HG03571 (cell line): ENCODE data around the gene SNX24.
A peak's percentile ranks its signal among the peaks of the same experiment; 100 is the strongest.
"Not testable (repeated sequence)": the region's sequence is repeated elsewhere in the genome, so short reads cannot be mapped to it uniquely, and the experiment has no call there.

Source experiments
- ATAC-seq: cut with Tn5 transposase; IDR thresholded peaks from one replicate; pipeline ENCODE4 v1.9.1; 2021; ENCODE audit not compliant: unreplicated experiment

The SNX24 gene

GRCh38 chr5:122870219-122870856 lies 24.9 kb downstream of the SNX24 start:
- ATAC-seq = no peak

DNA sequence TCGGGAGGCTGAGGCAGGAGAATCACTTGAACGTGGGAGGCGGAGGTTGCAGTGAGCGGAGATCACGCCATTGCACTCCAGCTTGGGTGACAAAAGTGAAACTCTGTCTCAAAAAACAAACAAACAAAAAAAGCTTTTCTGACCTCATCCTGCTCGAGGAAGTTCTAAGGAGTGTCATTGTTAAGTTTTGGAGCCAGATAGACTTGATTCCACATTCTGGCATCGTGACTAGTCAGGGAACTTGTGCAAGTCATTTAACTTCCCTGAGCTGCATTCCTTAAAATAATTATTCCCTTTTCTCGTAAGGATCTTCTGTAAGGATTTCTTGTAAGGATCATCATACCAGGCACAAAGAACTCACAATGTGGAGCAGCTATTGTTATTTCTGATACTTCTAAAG lies 26.2 kb downstream of the SNX24 start:
- no peak for ATAC-seq

- no peak for ATAC-seq
Observed at GRCh38 chr5:122874179-122874875, 28.9 kb downstream of the SNX24 start.

GRCh38 chr5:122877518-122877917 lies 32.1 kb downstream of the SNX24 start:
- ATAC-seq = peak; percentile 65

DNA sequence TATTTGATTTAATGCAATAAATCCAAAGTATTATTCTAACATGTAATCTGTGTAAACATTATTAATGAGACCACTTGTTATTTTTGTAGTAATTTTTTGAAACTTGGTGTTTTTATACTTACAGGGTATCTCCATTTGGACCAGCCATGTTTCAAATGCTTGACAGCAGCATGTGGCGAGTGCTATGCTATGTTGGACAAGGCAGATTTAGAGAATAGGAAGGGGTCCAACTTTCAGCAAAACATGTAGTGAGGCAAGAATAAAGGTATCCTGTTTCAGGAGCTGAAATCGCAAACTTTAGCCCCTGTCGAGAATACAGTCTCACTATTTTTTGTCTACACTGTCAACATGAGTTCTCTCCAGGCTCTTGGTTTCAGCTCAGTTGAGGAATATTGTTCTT lies 33.7 kb downstream of the SNX24 start:
- ATAC-seq = no peak

- no peak for ATAC-seq
Observed at GRCh38 chr5:122880170-122880689, 34.8 kb downstream of the SNX24 start.

DNA sequence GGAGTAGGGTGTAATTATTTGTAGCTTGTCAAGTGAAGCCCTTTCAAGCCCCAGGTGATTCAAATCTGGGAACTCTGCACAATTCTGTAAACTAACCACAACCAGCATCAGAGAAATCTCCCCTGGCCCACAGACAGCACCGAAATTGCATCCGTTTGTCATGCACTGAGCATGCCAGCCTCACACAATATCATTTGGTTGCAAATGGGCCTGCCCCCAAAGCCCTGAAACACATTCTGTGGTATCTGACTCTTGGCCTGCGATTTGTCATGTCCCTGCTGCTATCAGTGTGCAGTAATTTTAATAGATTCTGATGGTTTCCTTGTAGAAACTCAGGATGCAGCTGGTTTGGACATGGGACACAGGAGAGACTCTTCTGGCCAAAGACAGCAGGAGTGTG lies 35.3 kb downstream of the SNX24 start:
- ATAC-seq = no peak

DNA sequence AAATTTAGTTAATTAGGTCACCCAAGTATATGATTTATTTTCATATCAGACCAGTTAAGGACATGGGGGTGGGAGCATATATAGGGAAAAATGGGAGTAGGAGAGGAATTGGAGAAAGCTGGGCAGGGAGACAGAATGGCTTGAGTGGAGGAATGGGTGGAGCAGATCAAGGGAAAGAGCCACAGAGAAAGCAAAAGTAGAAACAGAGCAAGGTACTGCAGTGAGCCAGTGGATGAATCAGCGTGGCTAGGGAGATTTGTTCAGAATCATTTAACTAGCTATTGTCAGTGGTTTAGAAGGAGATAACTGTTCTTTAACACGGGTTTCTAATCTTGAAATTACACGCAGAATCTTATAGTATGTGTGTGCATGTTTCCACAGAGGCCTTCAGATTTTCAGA lies 37.4 kb downstream of the SNX24 start:
- ATAC-seq = no peak

DNA sequence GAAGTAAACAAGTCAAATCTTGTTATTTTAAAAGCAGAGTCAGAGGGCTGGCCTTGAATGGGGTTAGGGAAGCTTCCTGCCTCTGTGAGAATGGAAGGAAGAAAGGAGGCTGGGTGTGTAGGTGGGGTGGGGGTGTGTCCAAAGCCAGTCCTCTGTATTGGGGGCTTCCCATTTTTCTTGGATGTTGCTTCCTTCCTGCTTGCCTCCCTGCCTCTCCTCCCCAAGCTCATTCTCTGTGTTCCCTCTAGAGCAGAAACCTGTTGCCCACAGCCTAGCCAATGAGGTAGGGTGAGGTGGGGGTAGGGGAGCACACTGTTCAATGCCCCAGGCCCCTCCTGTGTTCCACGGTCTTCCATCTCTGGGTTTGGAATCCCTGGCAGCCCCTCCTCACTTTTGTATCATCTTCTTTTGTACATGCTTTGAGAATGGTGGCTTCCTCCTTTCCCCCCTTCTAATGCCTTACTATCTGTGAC lies 39.7 kb downstream of the SNX24 start:
- no peak for ATAC-seq

- no peak for ATAC-seq
Observed at GRCh38 chr5:122885891-122886290, 40.5 kb downstream of the SNX24 start.

DNA sequence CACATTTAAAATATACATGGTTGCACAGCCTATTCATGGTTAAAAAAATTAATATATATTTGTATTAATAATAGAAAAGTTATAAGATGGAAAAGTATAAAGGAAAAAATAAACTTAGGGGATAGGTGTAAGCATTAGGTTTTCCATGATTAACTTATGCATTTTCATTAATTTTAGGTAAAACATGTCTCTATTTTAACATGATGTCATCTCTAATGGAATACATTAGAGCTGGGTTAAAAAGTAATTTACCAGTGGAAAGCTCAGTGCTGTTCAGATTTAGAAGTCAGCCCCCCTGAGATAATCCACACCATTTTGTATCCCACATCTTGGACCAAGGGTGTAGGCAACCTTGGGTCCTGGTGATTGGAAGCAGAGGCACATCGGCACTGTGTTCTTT lies 49.7 kb downstream of the SNX24 start:
- no peak for ATAC-seq

DNA sequence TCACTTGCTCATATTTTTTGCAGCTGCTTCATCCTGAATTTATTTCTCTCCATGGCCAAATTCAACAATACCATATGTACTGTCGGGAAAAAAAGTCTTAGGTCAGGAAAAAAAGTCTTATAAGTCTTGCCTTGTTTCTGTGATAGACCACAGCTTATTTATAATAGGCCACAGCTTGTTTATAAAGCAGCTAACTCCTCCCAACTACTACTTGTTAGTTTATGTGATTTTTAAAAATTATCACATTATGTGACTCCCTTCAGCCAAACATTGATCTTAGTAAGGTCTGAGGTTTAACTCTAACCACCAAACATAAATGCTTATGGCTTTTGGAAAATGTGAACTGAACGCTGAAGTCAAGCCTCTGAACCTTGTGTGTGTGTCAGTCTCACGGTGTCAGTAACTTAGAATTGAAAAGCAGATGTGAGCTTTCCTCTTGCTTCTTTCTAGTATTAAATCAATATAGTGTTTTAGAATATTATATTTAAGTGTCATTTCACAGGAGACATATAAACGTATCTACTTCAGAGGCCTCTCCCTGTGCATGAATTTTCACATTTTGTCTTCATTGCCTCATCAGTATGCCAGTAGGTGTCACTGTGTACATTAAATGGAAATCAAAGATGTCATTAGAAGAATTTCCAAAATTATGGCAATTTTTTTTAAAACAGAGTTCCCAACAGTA lies 51.3 kb downstream of the SNX24 start:
- ATAC-seq = no peak

DNA sequence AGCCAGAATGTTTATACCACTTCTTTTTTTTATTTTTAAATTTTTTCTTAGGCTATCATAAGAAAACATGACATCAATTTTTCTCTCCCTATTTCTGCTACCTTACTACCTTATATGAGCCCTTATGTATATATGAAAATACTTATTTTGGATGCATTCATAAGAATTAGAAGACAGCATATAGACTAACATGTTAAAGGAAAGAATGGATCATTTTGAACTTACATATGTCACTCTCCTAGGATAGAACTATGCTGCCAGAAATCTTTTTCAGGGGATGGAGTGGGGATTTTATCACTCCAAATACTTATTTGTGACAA lies 51.8 kb downstream of the SNX24 start:
- no peak for ATAC-seq

DNA sequence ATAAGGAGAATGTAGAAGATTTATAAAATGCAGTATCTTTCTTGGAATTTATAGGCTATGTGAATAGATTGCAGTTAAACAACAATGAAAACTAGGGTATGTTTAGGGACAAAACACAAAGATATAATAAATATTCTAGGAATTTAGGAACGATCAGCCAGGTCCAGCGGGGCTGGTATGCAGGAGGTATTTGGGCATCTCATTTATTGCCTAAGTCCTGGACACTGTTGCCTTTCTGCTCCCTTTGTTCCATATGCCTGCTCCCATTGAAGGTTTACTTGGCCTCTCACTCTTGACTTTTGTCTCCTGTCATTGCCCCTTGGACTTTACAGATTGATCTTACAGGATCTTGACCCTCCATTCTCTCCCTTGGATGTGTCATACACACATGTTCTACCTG lies 55.9 kb downstream of the SNX24 start:
- ATAC-seq = no peak

GRCh38 chr5:122902263-122902662 lies 56.9 kb downstream of the SNX24 start:
- no peak for ATAC-seq

DNA sequence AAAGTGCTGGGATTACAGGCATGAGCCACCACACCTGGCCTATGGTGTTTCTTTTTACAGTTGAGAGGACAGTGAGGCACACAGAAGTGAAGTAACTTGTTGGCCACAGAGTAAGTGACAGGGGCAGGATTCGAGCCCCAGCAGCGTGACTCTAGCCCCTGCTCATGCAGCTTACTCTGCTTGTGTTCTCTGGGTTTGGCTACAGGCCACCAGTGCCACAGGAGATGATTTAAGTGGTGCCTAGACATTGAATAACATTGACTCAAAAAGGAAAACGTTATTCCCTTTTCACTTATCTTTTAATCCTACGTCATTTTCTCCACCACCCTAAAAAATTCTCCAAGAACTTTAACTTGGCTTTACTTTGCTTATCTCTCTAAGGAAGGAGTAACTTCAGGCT lies 61.4 kb downstream of the SNX24 start:
- ATAC-seq = no peak

DNA sequence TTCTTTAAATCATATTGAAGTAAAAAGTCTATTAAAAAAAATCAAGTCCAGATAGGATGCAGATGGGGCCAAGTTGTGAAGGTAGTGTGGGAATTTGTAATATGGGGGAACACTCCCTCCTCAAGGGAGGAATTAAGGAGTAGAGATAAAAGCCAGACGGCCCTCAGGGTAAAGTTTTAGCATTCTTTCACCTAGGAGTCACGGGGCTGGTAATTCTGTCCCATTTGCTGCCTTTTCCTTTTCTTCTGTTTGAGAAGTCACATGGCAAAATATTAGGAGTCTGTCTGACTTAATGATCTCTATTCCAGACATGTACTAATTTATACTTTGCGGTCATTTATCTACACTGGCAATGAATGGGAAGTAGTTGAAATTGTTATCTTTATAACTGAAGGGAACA lies 61.9 kb downstream of the SNX24 start:
- no peak for ATAC-seq

DNA sequence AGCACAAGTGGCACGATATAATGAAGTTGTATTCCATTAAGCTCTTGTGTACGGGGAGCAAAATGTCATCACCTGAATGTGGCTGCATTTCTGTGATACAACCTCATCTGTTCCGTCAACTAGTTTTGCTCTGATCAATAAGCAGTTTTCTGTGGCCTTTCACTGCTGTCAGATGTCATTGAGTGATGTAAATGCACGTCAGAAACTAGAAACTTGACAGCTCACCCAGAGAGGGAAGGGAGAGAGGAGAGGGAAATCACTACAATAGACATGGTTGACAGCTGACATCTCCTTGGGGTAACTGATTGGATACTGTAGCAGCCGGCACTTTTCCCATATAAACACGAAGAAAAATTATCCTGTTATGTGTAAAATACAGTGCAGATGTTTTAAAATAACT lies 62.7 kb downstream of the SNX24 start:
- no peak for ATAC-seq

- ATAC-seq = no peak
Observed at GRCh38 chr5:122908662-122909061, 63.2 kb downstream of the SNX24 start.

DNA sequence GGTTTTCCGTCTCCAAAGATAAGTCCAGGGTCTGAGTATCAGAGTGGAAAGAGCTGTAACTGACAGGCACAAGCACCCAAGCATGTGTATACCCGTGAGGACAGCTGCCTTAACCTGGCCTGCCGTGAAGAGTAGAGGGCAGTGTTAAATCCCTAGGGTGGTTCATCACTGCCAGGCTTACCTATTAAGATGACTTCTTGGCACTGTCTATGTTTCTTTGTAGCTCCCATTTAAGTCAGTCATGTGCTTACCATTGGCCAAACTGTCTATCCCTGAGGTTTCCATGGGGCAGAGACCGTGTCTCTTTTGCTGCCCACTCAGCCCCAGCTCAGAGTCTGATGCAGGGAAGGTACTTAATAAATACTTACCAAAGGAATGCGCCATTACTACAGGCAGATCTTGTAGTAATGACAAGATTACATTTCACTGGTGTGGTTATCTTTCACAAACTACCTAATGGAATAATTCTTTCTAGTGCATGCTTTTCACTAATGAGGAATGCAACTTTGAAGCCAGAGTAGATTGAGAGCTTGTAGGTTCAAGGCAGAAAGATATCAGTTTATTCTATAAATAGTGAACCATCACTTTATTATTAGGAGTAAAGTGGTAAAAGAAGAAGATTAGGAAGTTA lies 64.2 kb downstream of the SNX24 start:
- no peak for ATAC-seq

DNA sequence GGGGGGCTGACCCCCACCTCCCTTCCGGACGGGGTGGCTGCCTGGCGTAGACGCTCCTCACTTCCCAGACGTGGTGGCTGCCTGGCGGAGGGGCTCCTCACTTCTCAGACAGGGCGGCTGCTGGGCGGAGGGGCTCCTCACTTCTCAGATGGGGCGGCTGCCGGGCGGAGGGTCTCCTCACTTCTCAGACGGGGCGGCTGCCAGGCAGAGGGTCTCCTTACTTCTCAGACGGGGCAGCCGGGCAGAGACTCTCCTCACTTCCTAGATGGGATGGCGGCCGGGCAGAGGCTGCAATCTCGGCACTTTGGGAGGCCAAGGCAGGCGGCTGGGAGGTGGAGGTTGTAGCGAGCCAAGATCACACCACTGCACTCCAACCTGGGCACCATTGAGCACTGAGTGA lies 68.0 kb downstream of the SNX24 start:
- ATAC-seq = not testable (repeated sequence)
